ENCODE results near the gene SYT9.

DNA sequence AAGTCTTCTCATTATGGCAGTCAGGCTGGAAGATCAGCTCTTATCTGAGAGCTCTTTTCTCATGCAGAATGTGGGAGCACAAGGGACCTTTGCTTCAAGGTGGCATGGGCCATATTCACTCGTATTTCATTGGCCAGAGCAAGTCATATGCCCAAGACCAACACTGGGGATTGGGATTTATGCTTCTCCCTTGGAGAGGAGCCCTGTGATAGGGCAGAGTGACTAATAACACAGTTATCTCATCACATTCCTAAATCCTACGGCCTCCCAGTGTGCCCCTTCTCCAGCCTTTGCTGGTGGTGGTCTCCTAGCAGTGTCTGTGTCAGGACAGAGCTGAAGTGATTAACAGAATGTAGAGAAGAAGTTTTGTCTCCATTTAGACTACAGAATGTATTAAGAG, 48.6 kb downstream of the SYT9 start:
- TF ChIP-seq, protein P1, sequence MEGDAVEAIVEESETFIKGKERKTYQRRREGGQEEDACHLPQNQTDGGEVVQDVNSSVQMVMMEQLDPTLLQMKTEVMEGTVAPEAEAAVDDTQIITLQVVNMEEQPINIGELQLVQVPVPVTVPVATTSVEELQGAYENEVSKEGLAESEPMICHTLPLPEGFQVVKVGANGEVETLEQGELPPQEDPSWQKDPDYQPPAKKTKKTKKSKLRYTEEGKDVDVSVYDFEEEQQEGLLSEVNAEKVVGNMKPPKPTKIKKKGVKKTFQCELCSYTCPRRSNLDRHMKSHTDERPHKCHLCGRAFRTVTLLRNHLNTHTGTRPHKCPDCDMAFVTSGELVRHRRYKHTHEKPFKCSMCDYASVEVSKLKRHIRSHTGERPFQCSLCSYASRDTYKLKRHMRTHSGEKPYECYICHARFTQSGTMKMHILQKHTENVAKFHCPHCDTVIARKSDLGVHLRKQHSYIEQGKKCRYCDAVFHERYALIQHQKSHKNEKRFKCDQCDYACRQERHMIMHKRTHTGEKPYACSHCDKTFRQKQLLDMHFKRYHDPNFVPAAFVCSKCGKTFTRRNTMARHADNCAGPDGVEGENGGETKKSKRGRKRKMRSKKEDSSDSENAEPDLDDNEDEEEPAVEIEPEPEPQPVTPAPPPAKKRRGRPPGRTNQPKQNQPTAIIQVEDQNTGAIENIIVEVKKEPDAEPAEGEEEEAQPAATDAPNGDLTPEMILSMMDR (IDR thresholded peaks at IDR 0.05): no peak
- no peak for TF ChIP-seq EP300 (IDR thresholded peaks at IDR 0.05; ENCODE audit: low read depth)
- no peak for TF ChIP-seq POLR2AphosphoS5 (IDR thresholded peaks at IDR 0.05)
- no peak for TF ChIP-seq POLR2A (IDR thresholded peaks at IDR 0.05)
